Measurements from ENCODE around the gene MAP1A. TPM values are rescaled to one million over a fixed set of nuclear protein-coding genes. Genes with fewer than 3 reads are reported as not detected.

The MAP1A gene
- total and polyA plus RNA-seq, 2 of the 13 experiments (the other 11 are each of a cell fraction or from before 2014, with no cell fraction given), result 0.01 to 0.07 TPM

GRCh38 chr15:43510200-43511011 is 7.0 kb upstream of the MAP1A start (continued):
- TF ChIP-seq BRF2 (CRISPR knock-in tag; IDR thresholded peaks at IDR 0.05) (no peak), PRDM10 (CRISPR knock-in tag; IDR thresholded peaks at IDR 0.05; ENCODE audit: low read depth) (peak; percentile 91), LRRFIP1 (CRISPR knock-in tag; conservative IDR thresholded peaks at IDR 0.05) (no peak), JUNB (CRISPR knock-in tag; IDR thresholded peaks at IDR 0.05; ENCODE audit: borderline replicate concordance) (no peak), SMC3 (IDR thresholded peaks at IDR 0.05; ENCODE audit: low read length) (no peak), ZNF710 (CRISPR knock-in tag; IDR thresholded peaks at IDR 0.05; ENCODE audit: borderline replicate concordance) (peak; percentile 46; the same call in 1 of the 2 replicates), ZBTB7A (CRISPR knock-in tag; IDR thresholded peaks at IDR 0.05) (no peak), ZNF207 (IDR thresholded peaks at IDR 0.05; ENCODE audit: borderline replicate concordance) (no peak), ZNF160 (CRISPR knock-in tag; IDR thresholded peaks at IDR 0.05) (no peak), ZNF280D (CRISPR knock-in tag; IDR thresholded peaks at IDR 0.05) (no peak), RXRA (CRISPR knock-in tag; IDR thresholded peaks at IDR 0.05) (peak; percentile 38; the same call in 1 of the 2 replicates), SRSF4 (IDR thresholded peaks at IDR 0.05; ENCODE audit: low read depth, low read length, poor library complexity, severe bottlenecking) (no peak), ZNF501 (CRISPR knock-in tag; IDR thresholded peaks at IDR 0.05) (no peak), TFAP4 (IDR thresholded peaks at IDR 0.05; ENCODE audit: borderline replicate concordance, low read depth) (0 out of 2 replicates have a peak, but pooled peaks have one; percentile 6)

Data from HepG2 (cell line).